Measurements from ENCODE around the gene ATG2B.

DNA sequence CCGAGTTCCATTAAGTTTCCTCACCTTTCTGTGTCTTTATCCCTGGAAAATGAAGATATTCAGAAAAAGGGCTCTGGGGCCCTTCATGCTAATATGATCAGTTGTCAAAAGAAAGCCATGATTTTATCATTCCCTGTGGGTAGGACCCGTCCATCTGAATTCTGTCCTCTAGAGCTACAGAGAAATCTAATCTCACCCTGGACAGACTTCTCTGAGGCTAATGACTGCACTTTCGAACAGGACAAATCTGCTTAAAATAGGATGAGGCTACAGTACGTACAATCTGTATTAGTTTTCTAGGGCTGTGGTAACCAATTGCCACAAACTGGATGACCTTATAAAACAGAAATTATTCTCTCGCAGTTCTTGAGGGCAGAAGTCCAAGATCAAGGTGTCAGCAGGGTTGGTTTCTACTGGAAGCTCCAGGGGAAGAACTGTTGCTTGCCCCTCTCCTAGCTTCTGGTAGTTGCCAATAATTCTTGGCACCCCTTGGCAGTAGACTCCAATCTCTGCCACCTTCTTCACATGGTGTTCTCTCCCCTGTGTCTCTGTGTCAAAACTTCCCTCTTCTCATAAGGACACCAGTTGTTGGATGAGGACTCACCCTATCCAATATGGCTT is 30.0 kb upstream of the ATG2B start:
- TF ChIP-seq, protein P1, sequence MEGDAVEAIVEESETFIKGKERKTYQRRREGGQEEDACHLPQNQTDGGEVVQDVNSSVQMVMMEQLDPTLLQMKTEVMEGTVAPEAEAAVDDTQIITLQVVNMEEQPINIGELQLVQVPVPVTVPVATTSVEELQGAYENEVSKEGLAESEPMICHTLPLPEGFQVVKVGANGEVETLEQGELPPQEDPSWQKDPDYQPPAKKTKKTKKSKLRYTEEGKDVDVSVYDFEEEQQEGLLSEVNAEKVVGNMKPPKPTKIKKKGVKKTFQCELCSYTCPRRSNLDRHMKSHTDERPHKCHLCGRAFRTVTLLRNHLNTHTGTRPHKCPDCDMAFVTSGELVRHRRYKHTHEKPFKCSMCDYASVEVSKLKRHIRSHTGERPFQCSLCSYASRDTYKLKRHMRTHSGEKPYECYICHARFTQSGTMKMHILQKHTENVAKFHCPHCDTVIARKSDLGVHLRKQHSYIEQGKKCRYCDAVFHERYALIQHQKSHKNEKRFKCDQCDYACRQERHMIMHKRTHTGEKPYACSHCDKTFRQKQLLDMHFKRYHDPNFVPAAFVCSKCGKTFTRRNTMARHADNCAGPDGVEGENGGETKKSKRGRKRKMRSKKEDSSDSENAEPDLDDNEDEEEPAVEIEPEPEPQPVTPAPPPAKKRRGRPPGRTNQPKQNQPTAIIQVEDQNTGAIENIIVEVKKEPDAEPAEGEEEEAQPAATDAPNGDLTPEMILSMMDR (IDR thresholded peaks at IDR 0.05), result no peak
- TF ChIP-seq POLR2A (IDR thresholded peaks at IDR 0.05), result no peak

All from prostate gland (tissue), 2 donors.